Measurements from ENCODE around the gene ATP11A. TPM values are rescaled to one million over a fixed set of nuclear protein-coding genes. Genes with fewer than 3 reads are reported as not detected.

Gene ATP11A
- total RNA-seq, 1 donor from 2014 or later, result 80.6 TPM

DNA sequence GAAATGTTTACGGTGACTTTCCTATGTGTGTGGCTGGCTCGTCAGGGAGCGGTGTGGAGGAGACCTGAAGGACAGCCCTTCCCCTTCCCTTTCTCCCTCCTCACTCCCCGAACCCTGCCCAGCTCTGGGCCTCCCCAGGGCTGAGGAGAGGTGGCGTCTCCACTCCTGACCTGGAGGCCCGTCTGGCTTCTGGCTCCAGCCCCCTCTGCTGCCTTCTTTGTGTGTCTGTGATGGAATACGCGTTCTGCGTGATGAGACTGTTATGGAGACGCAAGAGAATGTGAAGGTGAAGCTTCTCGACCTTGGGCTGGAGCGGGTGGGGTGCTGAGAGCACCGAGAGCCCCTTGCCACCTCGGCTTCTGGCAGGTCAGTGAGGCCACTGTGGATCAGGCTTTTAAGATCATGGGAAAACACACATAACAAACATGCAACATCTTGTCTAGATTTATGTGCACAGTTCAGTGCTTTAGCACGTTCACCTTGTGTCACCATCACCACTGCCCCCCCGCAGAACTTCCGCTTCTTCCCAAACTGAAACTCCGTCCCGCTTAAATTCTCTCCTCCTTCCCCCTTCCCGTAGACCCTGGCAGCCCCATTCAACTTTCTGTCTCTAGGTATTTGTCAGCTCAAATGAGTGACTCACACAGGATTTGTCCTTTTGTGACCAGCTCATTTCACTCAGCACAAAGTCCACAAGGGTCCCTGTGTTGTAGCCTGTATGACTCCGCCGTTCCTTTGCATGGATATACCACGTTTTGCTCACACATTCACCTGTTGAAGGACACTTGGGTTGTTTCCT lies 24.7 kb downstream of the ATP11A start:
- H3K9me3 Mint-ChIP-seq, result no peaks in the 10 kb centered on the region
- no peak overlapping the region for H3K4me3 Mint-ChIP-seq
- no peak overlapping the region for H3K27ac Mint-ChIP-seq
- H3K4me1 Mint-ChIP-seq, result peaks cover 6% of the 10 kb centered on the region
- H3K27me3 Mint-ChIP-seq, result no peaks in the 10 kb centered on the region
- H3K36me3 Mint-ChIP-seq (ENCODE audit: low read depth), result peaks cover 3% of the 10 kb centered on the region
- intact Hi-C loops (cut with micrococcal nuclease), result no loop called here
- no peak for DNase-seq

DNA sequence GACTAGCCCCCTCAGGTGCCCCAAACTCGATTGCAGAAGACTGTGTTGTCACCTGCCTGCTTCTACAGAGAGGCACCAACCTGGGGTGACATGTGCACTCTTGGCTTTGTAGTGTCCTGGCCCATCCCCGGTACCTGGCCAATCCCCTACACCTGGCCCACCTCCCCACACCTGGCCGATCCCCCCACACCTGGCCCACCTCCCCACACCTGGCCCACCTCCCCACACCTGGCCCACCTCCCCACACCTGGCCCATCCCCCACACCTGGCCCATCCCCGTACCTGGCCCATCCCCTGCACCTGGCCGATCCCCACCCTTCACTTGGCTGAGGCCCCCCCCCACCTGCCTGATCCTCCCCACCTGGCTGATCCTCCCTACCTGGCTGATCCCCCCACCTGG lies 25.4 kb downstream of the ATP11A start:
- Mint-ChIP-seq H3K4me3 (no peak overlapping the region), H3K4me1 (peaks cover 6% of the 10 kb centered on the region), H3K36me3 (ENCODE audit: low read depth) (peaks cover 5% of the 10 kb centered on the region), H3K9me3 (no peaks in the 10 kb centered on the region), H3K27ac (no peak overlapping the region), H3K27me3 (no peaks in the 10 kb centered on the region)
- DNase-seq, result no peak
- intact Hi-C loops (cut with micrococcal nuclease), result no loop called here

DNA sequence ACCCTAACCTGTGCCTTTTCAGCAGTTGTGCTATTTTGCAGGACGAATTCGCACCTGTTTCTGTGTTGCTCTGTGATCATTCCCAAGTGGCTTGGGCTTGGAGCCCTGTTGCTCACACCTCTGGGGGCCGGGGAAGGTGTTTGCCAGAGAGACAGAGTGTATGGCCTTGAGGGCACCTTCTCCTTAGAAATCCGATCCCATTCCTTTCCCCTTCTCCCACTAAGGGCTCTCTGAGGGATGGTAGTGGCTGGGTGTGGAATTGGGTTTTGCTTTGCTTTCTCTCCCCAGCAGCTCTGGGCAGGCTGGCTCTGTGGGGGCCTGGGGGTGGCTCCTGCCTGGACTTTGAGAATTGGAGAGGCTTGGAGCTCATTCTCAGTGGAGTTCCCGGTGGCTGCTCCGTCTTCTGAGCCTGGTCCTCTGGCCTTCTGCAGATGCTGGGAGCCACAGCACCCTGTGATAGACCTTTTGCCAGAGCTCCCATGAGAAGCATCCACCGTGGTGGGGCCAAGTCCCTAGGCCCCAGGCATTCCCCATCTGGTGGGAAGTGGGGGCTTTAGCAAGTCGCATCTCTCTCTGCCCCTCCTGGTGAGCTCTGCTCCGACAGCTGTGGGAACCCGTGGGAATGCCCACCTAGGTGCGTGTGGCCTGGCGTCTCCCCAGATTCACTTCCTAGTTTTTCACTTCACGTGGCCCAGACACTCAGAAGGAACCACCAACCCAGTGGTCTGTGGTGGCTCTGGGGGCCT lies 26.1 kb downstream of the ATP11A start:
- no peak overlapping the region for H3K4me3 Mint-ChIP-seq
- peaks cover 5% of the 10 kb centered on the region for H3K36me3 Mint-ChIP-seq (ENCODE audit: low read depth)
- intact Hi-C loops (cut with micrococcal nuclease), result no loop called here
- no peak overlapping the region for H3K27ac Mint-ChIP-seq
- no peak for DNase-seq
- no peaks in the 10 kb centered on the region for H3K27me3 Mint-ChIP-seq
- peaks cover 6% of the 10 kb centered on the region for H3K4me1 Mint-ChIP-seq
- no peaks in the 10 kb centered on the region for H3K9me3 Mint-ChIP-seq

DNA sequence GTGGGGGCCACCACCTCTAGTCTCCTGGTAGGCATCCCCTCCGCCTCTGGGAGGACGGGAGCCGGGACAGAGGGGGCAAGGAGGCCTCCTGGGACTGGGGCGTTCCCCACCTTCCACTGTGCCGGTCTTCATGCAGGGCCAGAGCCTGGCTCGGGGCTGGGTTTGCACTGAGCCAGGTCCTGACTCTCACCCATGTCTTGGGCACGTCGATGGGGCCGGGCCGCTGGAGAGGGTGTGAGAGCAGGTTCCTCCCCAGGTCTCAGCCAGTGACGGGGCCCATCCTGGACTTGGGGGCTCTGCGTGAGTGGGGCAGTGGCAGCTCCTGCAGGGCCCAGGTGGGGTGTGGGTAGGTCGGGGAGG lies 26.6 kb downstream of the ATP11A start:
- no peak for DNase-seq
- Mint-ChIP-seq H3K27me3 (no peaks in the 10 kb centered on the region), H3K4me3 (no peak overlapping the region), H3K4me1 (peaks cover 11% of the 10 kb centered on the region), H3K9me3 (no peaks in the 10 kb centered on the region), H3K27ac (no peak overlapping the region), H3K36me3 (ENCODE audit: low read depth) (peaks cover 5% of the 10 kb centered on the region)
- intact Hi-C loops (cut with micrococcal nuclease), result no loop called here

DNA sequence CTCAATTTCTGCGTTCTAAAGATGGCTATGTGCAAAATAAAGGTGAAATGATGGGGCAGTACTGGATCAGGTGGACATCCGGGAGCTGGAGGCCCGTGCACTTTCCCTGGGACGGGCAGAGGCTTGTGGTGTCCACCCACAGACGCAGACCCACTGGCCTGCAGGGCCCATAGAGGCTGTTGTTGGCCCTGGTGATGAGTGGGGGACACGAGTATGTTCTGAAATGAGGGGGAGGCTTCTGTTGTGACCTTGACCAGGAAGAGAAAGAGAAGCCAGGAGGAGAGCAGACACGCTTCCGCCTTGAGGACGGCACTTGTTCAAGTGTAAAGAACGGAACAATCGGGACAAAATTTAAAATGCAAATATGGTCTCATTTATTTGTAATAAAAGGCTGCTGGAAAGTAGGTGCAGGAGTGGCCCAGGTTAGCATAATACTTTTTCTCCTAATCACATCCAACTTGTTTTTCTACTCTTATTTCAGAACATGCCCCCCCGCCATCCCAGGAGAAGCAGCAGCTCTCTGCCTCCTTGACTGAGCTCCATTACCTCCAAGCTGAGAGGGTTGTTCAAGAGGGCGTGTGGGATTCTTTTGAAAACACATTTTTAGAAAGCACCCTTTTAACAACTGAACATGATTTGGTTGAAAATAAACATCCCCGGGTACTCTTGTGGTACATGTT lies 27.1 kb downstream of the ATP11A start:
- Mint-ChIP-seq H3K27me3 (no peaks in the 10 kb centered on the region), H3K27ac (no peak overlapping the region), H3K36me3 (ENCODE audit: low read depth) (peaks cover 5% of the 10 kb centered on the region), H3K9me3 (no peaks in the 10 kb centered on the region), H3K4me3 (no peak overlapping the region), H3K4me1 (peaks cover 11% of the 10 kb centered on the region)
- intact Hi-C loops (cut with micrococcal nuclease), result no loop called here
- DNase-seq, result no peak

DNA sequence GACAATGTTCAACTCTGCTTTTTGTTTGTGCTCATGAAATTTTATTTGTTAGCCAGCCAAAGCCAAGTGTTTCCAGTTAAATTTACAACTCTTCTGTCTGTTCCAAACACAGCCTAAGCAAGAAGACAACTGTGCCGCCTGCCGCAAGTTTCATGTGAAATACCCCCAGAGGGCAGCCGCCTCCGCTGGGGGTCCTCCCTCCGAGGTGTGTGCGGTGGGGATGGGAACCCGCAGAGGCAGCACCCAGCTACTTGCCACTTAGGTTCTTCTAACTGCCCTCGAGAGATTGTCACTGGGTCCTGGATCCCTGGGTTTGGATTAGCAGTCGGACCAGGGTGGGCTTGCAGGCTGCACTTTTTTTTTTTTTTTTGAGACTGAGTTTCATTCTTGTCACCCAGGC lies 28.5 kb downstream of the ATP11A start:
- H3K9me3 Mint-ChIP-seq, result no peaks in the 10 kb centered on the region
- intact Hi-C loops (cut with micrococcal nuclease), result no loop called here
- no peak for DNase-seq

DNA sequence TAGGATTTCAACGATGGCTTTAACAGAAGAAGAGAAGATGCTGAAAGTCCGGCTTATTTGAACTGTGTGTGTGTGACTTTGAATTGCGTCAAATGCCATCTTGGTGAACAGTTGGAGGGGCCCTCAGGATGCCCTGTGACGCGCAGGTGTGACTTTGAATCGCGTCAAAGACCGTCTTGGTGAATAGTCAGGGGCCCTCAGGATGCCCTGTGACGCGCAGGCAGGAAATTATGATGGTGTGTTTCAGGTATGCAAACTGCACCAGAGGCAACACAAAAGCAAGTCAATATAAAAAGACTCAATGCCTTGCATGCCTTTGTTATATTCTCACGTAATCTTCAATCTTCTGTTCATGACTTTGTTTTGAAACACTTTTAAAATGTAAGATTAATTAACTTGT lies 29.2 kb downstream of the ATP11A start:
- Mint-ChIP-seq H3K36me3 (ENCODE audit: low read depth) (peaks cover 5% of the 10 kb centered on the region), H3K27me3 (no peaks in the 10 kb centered on the region), H3K4me1 (peaks cover 16% of the 10 kb centered on the region), H3K27ac (no peak overlapping the region), H3K9me3 (no peaks in the 10 kb centered on the region), H3K4me3 (no peak overlapping the region)
- intact Hi-C loops (cut with micrococcal nuclease), result no loop called here
- DNase-seq, result no peak

More for the DNA sequence above, 28.5 kb downstream of the ATP11A start:
- Mint-ChIP-seq H3K4me1 (peaks cover 13% of the 10 kb centered on the region), H3K27me3 (no peaks in the 10 kb centered on the region), H3K27ac (no peak overlapping the region), H3K4me3 (no peak overlapping the region), H3K36me3 (ENCODE audit: low read depth) (peaks cover 5% of the 10 kb centered on the region)

DNA sequence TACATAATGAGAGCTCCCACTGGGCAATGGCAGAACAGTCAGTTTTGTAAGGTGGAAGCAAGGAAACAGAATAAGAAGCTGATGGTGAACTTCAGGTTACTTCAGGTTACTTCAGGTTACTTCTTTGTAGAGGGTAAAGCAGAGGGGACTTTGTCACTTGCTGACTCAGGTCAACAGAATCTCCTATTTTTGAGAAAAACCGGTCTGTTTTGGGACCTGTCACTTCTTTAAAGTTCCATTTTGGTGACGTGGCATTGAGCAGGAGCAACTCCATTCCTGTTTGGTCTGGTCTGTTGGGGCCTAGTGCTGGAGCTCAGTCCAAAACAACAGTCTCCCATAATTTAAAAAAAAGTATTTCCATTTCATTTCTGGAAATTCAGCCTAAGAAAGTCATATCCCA lies 29.7 kb downstream of the ATP11A start:
- Mint-ChIP-seq H3K36me3 (ENCODE audit: low read depth) (peaks cover 5% of the 10 kb centered on the region), H3K27ac (no peak overlapping the region), H3K9me3 (no peaks in the 10 kb centered on the region), H3K27me3 (no peaks in the 10 kb centered on the region), H3K4me1 (peaks cover 16% of the 10 kb centered on the region), H3K4me3 (no peak overlapping the region)
- no peak for DNase-seq
- intact Hi-C loops (cut with micrococcal nuclease), result no loop called here

DNA sequence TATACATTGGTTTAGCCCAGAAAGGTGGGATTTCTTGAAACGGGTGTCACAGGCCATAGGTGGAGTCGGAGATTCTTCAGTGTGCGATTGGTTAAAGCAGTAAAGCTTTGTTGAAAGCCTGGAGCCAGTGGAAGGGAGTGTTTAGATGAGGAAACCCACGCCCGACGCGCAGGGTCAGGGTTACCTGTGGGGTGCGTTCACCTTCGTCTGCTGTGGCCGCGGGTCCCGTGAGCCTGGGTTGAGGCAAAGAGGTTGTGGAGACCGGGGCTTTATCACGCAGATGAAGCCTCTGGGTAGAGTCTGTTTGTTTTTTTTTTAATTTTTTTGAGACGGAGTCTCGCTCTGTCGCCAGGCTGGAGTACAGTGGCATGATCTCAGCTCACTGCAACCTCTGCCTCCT lies 30.4 kb downstream of the ATP11A start:
- intact Hi-C loops (cut with micrococcal nuclease), result no loop called here
- H3K36me3 Mint-ChIP-seq (ENCODE audit: low read depth), result peaks cover 5% of the 10 kb centered on the region
- no peak overlapping the region for H3K4me3 Mint-ChIP-seq
- no peak overlapping the region for H3K27ac Mint-ChIP-seq
- no peak for DNase-seq
- H3K4me1 Mint-ChIP-seq, result peaks cover 20% of the 10 kb centered on the region
- H3K27me3 Mint-ChIP-seq, result no peaks in the 10 kb centered on the region
- H3K9me3 Mint-ChIP-seq, result no peaks in the 10 kb centered on the region

DNA sequence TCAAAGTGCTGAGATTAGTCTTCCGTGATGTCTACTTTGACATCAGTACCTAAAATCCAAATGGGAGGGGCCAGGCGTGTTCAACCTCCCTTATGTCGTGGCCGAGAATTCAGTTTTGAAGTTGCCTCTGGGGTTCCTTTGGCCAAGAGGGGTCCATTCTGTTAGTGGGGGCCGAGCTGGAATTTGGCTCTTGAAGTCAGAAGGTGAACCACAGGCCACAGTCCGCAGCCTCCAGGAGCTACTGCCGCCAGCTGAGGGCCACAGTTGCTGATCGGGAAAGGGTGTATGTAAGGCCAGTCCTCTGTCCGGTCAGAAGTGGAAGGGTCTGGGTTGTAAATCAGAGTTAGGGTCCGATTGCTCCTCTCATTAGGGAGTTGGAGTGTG lies 31.0 kb downstream of the ATP11A start:
- H3K27ac Mint-ChIP-seq, result no peak overlapping the region
- H3K36me3 Mint-ChIP-seq (ENCODE audit: low read depth), result peaks cover 5% of the 10 kb centered on the region
- H3K27me3 Mint-ChIP-seq, result no peaks in the 10 kb centered on the region
- no peaks in the 10 kb centered on the region for H3K9me3 Mint-ChIP-seq
- no peak overlapping the region for H3K4me3 Mint-ChIP-seq
- intact Hi-C loops (cut with micrococcal nuclease), result no loop called here
- no peak for DNase-seq
- peaks cover 24% of the 10 kb centered on the region for H3K4me1 Mint-ChIP-seq

DNA sequence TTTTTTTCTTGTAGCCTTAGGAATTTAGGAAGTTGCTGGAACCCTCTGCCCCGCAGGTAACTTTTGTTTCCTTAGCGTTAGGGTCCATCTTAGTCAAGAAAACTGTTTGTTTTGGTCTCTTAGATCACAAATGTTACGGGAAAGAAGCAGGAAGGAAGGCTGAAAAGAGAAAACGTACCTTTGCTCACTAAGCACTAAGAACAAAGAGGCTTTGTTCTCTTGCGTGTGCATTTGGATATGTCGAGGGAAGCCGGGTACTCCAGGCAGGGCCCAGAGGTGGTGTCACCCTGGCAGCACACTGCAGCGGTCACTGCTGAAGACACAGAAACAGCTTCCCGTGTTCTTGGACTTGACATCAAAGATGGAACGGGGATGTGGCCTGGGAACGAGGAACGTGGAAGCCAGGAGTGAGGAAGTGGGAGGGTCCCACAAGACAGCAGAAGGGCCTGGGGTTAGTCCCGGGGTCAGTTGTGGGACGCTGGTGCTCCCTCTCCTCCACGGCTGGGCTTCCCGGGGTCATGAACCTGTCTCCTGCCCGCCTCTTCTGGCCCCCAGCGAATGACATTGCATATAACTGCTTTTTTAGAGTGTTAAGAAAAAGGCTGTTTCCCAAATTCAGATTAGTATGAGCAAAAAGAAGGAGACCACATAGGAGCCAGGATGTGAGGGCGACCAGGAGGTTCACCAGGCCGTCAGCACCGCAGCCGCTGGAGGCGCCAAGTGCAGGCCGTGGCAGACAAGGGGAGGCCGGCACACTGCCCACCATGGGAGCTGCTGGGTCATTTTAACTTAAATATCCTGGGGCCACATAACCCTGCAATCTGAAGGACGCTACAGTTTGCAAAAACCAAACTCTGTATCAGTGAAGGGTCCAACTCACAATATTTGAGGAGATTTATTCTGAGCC lies 31.6 kb downstream of the ATP11A start:
- intact Hi-C loops (cut with micrococcal nuclease), result no loop called here
- no peak overlapping the region for H3K4me3 Mint-ChIP-seq
- H3K36me3 Mint-ChIP-seq (ENCODE audit: low read depth), result peaks cover 5% of the 10 kb centered on the region
- H3K9me3 Mint-ChIP-seq, result no peaks in the 10 kb centered on the region
- no peak for DNase-seq
- H3K27ac Mint-ChIP-seq, result no peak overlapping the region
- H3K4me1 Mint-ChIP-seq, result peaks cover 29% of the 10 kb centered on the region
- no peaks in the 10 kb centered on the region for H3K27me3 Mint-ChIP-seq

DNA sequence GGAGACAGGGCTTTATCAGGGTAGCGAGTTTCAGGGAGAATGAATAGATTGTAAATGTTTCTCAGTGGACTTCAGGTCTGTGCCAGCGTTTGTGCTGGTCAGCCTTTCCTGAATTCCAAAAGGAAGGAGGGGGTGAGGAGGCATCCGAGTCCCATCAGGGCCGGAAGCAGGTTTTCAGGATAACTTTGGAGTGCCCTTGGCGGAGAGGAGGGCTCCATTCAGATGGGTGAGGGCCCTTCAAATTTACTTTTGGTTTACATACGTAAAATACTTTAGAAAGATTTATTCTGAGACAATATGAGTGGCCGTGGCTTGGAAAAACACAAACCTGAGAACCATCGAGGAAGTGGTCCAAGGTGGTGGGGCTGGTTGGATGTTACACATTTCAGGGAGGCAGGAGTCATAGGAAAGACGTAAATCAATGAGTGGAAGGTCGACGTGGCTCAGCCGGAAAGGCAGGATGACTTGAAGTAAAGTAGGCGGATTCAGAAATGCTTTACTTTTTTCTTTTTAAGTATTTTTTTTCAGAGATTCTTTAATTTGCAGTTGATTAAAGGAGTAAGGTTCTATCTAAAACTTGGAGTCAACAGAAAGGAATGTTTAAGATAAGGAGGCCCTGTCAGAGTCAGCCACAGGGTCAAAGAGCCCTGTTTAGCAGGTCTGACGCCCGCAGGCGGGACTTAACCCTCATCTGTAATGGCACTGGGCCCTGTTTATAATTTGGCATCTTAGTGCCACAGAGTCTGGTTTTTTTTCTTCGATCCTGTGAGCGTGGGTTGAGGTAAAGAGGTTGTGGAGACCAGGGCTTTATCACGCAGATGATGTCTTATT lies 32.8 kb downstream of the ATP11A start:
- Mint-ChIP-seq H3K4me3 (no peak overlapping the region), H3K36me3 (ENCODE audit: low read depth) (peaks cover 5% of the 10 kb centered on the region), H3K9me3 (no peaks in the 10 kb centered on the region), H3K4me1 (peaks cover 35% of the 10 kb centered on the region), H3K27me3 (no peaks in the 10 kb centered on the region), H3K27ac (peak overlapping the region; percentile 58)
- DNase-seq, result no peak
- intact Hi-C loops (cut with micrococcal nuclease), result no loop called here

DNA sequence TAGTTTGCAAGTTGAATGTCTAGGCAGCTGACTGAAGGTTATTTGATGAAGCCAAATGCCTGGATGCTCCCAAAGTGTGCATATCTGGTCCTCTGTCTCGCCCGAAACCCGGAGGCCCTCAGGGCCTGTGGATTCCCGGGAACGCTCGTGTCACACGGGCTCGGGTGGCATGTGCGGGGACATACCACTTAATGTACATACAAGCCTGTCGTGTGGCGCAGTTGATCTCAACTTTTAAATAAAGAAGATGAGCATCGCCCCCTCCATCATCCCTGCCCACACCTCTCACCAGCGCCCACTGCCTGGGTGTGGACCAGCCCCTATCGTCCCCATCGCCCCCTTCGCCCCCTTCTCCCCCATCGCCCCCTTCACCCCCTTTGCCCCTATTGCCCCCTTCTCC lies 33.9 kb downstream of the ATP11A start:
- intact Hi-C loops (cut with micrococcal nuclease), result no loop called here
- Mint-ChIP-seq H3K9me3 (no peaks in the 10 kb centered on the region), H3K4me3 (no peak overlapping the region), H3K36me3 (ENCODE audit: low read depth) (peaks cover 5% of the 10 kb centered on the region), H3K4me1 (peaks cover 35% of the 10 kb centered on the region), H3K27ac (no peak overlapping the region), H3K27me3 (no peaks in the 10 kb centered on the region)
- DNase-seq, result no peak
